GM19328 (cell line): Measurements from ENCODE around the gene SLC37A4.
A peak's percentile ranks its signal among the peaks of the same experiment; 100 is the strongest.
"Not testable (repeated sequence)": the region's sequence is repeated elsewhere in the genome, so short reads cannot be mapped to it uniquely, and the experiment has no call there.

ENCODE experiments used
- ATAC-seq: cut with Tn5 transposase; IDR thresholded peaks from one replicate; pipeline ENCODE4 v1.9.1; 2021; ENCODE audit warnings: mild to moderate bottlenecking, moderate library complexity; ENCODE audit not compliant: unreplicated experiment

SLC37A4 gene

GRCh38 chr11:119030329-119031047, at the start of gene SLC37A4:
SLC37A4 (minus strand) TSS chr11:119030877.
- ATAC-seq: peak; percentile 68

GRCh38 chr11:119078675-119079420, 48.2 kb upstream of the SLC37A4 start:
- no peak for ATAC-seq

- ATAC-seq: no peak
Observed at GRCh38 chr11:119077839-119078238, 47.2 kb upstream of the SLC37A4 start.

GRCh38 chr11:119067371-119068222, 36.9 kb upstream of the SLC37A4 start, which contains the start of gene VPS11:
VPS11 (plus strand) TSS chr11:119067818; CDS start chr11:119067824, 6 bp downstream.
- peak; percentile 86 for ATAC-seq

- ATAC-seq: no peak
Observed at GRCh38 chr11:119065369-119065768, 34.7 kb upstream of the SLC37A4 start.

GRCh38 chr11:119062779-119063178, 32.1 kb upstream of the SLC37A4 start:
- ATAC-seq: no peak

- ATAC-seq: no peak
Observed at GRCh38 chr11:119061256-119061655, 30.6 kb upstream of the SLC37A4 start.

GRCh38 chr11:119059128-119059527, 28.5 kb upstream of the SLC37A4 start:
- ATAC-seq: not testable (repeated sequence)

- ATAC-seq: peak; percentile 89
Observed at GRCh38 chr11:119057000-119057769, 26.5 kb upstream of the SLC37A4 start, which contains the start of gene HYOU1. HYOU1 (minus strand) TSS chr11:119057205; CDS start chr11:119056160, 1,045 bp downstream.

GRCh38 chr11:119056421-119056999, 25.8 kb upstream of the SLC37A4 start:
- ATAC-seq: peak; percentile 1

GRCh38 chr11:119055901-119056300, 25.2 kb upstream of the SLC37A4 start:
- no peak for ATAC-seq

GRCh38 chr11:119054418-119054817, 23.7 kb upstream of the SLC37A4 start:
- ATAC-seq: no peak

- ATAC-seq: no peak
Observed at GRCh38 chr11:119052163-119052814, 21.6 kb upstream of the SLC37A4 start.

GRCh38 chr11:119051440-119052162, 20.9 kb upstream of the SLC37A4 start:
- no peak for ATAC-seq

- ATAC-seq: no peak
Observed at GRCh38 chr11:119049081-119049480, 18.4 kb upstream of the SLC37A4 start.

- ATAC-seq: no peak
Observed at GRCh38 chr11:119048644-119049043, 18.0 kb upstream of the SLC37A4 start.

GRCh38 chr11:119047205-119047604, 16.5 kb upstream of the SLC37A4 start:
- ATAC-seq: no peak

GRCh38 chr11:119046489-119046888, 15.8 kb upstream of the SLC37A4 start:
- no peak for ATAC-seq

GRCh38 chr11:119044708-119045107, 14.0 kb upstream of the SLC37A4 start:
- no peak for ATAC-seq
